NCI-H1105 treated with DMSO at 0.1 percent for 48 hours (cell line): Measurements from ENCODE around the gene TBC1D16.
A peak's percentile ranks its signal among the peaks of the same experiment; 100 is the strongest.
"Not testable (repeated sequence)": the region's sequence is repeated elsewhere in the genome, so short reads cannot be mapped to it uniquely, and the experiment has no call there.

ENCODE experiments used
- DNase-seq: peaks from one replicate; lab custom pipeline; 2025; lab: John Stamatoyannopoulos, UW

TBC1D16 gene

GRCh38 chr17:79914813-79915740 is 120.6 kb downstream of the TBC1D16 start:
- DNase-seq, result no peak

DNA sequence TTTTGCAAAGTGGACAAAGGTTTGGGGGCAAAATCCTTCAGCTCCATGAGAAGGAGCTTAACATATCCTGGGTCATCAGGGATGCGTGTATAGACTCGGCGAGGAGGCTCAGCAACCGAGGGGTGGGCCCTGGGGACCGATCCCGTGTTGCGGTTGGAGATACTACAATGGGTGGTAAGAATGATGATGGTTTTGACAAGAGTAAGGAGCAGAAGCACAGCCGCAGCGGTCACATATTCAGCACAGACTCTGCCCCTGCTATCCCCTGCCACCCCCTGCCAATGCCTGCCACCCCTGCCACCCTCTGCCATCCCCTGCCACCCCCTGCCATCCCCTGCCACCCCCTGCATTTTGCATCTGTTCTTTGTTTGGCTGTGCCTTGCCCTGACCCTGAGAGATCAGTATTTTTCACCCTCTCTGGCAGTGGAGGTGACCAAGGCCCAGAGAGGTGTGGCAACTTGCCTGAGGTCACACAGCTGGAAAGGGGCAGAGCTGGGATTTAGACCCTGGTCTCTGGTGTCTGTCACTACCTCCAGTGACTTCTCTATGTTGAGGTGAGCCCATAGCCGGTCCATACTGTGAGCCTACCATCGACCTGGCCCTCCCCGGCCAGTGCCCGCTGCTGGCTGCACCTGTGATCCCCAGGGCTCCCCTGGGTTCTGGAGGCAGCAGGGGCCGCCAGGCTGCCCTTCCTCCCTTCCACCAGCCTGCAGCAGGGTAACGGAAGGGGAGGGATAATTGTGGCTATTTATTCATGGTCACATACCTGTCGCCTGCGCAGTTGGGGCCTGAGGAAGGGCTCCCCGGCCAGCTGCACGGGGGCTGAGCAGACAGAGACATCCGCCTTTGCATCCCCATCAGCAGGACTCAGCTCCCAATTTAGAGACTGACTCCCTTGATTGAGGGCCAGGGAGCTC is 121.5 kb downstream of the TBC1D16 start:
- no peak for DNase-seq

- DNase-seq, result no peak
These were observed 122.2 kb downstream of the TBC1D16 start for GRCh38 chr17:79913451-79913850.

GRCh38 chr17:79912552-79913330 is 122.9 kb downstream of the TBC1D16 start:
- DNase-seq, result no peak

DNA sequence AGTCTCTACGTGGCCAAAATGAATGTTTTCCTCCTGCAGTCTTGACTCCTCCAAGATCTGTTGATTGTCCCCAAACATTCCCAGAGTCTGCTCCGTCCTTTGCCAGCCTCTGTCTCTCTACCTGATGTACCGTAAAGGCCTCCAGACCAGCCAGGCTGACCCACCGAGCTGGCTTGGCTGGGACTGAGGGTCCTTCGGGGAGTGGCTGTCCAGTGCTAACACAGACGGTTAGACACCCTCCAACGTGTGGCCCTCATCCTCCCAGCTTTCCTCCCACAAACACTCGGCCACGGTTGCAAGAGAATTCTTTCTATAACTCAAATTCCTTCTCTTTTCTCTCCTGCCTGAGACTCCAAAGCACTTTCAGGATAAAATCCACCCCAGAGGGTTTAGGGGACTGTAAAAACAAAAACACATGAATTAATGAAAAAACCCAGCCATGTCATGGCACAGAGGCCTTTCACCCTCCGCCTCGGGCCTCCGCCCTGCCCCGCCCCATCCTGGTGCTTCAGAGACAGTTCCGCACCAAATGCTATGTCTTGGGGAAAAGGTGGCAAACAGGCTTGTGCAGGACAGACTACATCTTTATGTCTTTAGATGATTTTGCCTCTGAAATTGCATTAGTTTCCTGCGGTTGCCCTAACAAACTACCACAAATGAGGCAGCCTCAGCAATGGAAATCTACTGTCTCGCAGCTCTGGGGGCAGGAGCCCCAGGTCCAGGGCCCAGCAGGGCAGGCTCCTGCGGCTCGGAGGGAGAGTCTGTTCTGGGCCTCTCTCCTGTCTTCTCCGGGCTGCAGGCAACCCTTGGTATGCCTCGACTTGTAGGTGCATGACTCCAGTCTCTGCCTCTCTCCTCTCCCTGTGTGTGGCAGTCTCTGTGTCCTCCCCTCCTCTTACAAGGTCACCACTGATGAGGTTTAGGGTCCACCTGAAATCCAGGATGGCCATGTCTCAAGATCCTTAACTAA is 124.0 kb downstream of the TBC1D16 start:
- no peak for DNase-seq

DNA sequence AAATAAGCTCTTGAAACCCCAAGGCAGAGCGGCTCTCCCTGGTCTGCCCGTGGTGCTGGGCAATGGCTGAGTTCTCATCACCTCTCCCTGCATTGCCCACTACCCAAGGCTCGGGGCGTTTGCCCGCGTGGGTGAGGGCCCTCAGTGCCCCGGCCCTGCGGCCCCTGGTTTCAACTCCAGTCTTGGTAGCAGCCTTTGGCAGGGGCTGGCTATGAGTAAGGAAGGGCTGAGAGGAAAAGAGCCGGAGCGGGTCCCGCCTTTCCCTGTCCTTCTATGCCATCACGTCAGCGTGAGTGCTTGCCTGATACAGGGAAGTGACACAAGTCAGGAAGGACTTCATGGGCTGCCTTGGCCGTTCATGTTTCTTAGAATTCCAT is 124.7 kb downstream of the TBC1D16 start:
- no peak for DNase-seq

GRCh38 chr17:79909121-79909520 is 126.6 kb downstream of the TBC1D16 start:
- DNase-seq, result no peak

DNA sequence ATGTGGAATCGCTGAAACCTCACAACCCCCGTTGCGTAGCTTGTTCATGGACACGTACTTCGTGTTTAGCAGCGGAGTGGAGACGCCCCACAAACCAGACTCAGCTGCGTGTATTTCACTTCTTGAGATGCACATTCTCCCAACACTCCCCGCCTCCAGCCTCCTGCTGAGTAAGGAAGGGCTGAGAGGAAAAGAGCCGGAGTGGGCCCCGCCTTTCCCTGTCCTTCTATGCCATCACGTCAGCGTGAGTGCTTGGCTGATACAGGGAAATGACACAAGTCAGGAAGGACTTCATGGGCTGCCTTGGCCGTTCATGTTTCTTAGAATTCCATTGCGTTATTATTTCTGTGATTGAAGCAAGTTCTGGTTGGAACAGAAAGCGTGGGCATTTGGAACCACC is 127.8 kb downstream of the TBC1D16 start:
- DNase-seq, result no peak

DNA sequence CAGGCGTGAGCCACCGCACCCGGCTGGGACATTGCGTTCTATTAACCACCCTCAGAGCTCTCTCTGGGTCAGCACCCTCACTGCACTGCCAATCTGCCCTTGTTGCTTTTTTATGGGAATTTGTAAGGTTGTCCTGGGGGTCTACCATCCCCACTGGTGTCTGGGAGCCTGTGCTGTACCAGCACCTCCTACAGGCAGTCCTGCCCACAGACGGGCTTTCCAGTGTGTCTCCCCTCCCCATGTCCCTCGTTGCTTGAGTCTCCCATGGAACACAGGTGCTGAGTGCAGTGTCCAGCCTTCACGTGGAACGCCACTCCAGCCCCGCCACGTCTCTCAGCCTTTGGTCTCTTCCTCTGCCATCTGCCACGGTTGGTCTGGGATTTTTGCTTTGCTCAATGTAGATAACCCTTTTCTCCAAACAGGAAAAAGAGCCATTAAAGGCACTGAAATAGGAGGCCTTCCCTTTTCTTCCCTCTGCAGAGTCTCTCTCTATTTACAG is 128.4 kb downstream of the TBC1D16 start:
- DNase-seq, result no peak

DNA sequence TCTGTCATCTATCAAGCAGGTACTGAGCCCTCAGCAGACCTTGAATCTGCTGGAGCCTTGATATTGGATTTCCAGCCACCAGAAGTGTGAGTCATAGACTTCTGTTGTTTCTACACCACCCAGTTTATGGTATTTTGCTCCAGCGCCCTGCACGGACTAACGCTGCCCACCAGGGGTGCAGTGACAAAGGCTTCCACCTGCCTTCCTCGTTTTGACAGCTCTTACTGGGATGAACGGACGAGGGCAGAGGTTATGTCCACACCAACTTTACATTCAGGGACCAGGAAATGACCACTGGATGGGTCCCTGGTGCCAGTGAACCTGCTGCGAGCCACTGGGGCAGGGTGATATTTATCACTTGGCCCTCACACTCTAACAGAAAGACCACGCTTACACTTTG is 129.8 kb downstream of the TBC1D16 start:
- no peak for DNase-seq

- no peak for DNase-seq
These were observed 130.8 kb downstream of the TBC1D16 start for GRCh38 chr17:79904865-79905264.

GRCh38 chr17:79902146-79902791 is 133.4 kb downstream of the TBC1D16 start:
- DNase-seq, result no peak

DNA sequence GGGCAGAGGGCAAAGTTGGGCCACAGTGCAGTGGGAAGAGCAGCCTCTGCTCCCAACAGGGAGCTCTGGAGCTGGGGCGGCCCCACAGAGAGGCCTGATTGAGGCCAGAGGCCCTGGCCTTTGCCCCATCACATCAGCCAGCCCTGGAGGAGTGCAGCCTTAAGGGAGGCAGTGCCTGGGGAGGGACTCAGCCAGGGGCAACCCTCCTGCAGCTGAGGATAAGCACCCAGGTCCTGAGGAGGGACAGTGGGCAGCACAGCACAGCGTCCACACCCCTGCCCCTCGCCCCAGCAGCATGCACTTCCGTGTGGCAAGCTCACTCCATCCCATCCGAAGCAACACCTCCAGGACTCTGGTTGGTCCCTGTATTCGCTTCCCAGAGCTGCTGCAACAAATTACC is 134.5 kb downstream of the TBC1D16 start:
- DNase-seq, result no peak

DNA sequence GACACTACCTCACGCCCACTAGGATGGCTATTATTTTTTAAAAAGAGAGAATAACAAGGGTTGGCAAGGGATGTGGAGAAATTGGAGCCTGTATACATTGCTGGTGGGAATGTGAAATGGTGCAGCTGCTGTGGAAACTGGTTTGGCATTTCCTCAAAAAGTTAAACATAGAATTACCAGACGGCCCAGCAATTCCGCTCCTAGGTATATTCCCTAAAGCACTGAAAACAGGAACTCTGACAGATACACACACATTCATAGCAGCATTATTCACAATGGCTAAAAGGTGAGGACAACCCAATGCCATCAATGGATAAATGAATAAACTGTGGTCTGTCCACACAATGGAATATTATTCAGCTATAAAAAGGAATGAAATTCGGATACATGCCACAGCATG is 136.1 kb downstream of the TBC1D16 start:
- DNase-seq, result no peak

DNA sequence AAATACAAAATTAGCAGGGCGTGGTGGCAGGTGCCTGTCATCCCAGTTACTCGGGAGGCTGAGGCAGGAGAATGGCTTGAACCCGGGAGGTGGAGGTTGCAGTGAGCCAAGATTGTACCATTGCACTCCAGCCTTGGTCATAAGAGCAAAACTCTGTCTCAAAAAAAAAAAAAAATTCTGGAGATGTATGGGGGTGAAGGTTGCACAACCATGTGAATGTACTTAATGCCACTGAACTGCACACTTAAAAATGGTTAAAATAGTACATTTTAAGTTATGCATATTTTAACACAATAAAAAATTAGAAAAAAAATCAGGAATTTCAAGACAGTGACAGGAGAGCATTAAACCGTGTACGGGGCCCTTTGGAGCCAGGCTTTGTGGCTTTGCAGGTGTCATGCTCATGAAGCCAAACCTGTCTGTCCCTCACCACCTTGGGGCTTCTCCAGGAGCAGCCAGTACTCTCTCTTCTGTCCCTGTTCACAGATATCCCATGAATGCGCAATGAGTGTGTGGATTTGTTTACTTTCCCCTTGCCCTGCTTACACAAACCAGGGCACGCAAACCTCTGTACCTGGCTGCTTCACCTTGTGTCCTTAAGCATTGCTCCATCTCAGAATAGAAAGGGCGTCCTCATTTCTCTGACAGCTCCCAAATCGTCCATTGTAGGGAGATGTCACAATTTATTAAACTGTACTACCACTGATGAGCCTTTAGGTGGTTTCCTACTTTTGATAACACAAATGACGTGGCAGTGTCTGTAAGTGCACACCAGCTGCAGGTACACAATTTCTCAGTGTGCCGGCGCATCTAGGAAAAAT is 138.2 kb downstream of the TBC1D16 start:
- DNase-seq, result no peak

- DNase-seq, result not testable (repeated sequence)
These were observed 142.2 kb downstream of the TBC1D16 start for GRCh38 chr17:79893457-79893856.

DNA sequence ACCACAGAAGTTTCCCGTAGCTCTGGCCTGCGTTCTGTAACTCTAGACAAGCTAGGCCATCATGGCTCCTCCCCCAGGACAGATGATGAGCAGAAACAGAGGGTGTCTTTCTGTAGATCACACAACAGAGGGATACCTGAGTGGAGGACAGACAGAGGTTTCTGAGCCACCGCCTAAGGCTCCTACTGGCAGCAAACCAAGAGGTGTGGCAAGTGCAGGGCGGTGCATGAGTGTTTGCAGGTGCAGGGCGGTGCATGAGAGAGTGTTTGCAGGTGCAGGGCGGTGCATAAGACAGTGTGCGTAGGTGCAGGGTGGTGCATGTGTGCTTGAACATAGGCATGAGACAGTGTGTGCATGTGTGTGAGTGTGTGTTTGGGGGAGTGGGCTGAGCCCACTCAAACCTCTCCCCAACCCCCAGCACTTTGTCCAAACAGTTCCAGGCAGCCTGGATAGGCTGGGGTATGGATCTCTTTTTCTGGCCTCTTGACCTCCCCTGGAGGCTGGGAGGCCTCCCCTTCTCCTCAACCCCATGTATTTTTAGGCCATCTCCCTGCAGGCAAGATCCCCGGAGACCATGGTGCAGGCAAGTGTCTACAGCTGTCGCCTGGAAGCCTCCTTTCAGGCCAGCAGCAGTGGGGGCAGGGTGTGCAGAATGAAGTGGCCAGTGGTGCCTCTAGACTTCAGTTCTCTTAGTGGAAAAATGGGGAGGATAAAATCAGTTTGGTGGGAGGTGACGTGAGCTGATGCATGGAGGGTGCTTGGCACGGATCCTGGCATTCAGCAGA is 143.0 kb downstream of the TBC1D16 start:
- peak; percentile 86 for DNase-seq

DNA sequence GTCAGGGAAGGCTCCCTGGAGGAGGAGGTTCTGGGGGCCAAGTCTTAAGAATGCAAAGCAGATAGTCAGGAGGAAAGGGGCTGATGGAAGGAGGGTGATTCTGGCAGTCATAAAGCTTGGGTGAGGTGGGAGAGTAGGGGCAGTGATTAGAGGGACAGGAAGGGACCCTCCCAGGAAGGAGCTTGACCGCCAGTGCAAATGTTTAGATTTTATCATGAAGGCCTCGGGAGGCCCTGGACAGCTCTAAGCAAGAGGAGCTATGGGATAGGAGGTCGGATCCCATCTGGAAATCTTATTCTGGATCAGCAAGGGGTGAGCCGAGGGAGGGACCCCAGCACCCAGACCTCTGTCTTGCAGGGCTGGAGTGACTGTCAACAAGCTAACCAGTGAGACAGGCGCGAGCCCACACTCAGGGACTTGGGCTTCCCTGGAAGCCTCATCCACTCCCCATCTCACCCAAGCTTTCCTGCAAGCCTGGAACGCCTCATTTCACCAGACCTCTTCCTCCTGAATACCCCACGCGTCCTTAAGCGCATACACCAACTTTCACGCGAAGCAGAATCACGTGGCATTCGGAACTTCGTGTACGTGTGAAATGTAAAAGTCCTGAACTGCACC is 144.4 kb downstream of the TBC1D16 start:
- DNase-seq, result no peak
